GM04504 (cell line): ENCODE measurements around the gene PSMD2.
A peak's percentile ranks its signal among the peaks of the same experiment; 100 is the strongest.
"Not testable (repeated sequence)": the region's sequence is repeated elsewhere in the genome, so short reads cannot be mapped to it uniquely, and the experiment has no call there.

ENCODE experiments used
- DNase-seq: peaks from one replicate; pipeline ENCODE4 v3.0.0-alpha.2; 2012; ENCODE audit warnings: low read depth

Gene PSMD2

DNA sequence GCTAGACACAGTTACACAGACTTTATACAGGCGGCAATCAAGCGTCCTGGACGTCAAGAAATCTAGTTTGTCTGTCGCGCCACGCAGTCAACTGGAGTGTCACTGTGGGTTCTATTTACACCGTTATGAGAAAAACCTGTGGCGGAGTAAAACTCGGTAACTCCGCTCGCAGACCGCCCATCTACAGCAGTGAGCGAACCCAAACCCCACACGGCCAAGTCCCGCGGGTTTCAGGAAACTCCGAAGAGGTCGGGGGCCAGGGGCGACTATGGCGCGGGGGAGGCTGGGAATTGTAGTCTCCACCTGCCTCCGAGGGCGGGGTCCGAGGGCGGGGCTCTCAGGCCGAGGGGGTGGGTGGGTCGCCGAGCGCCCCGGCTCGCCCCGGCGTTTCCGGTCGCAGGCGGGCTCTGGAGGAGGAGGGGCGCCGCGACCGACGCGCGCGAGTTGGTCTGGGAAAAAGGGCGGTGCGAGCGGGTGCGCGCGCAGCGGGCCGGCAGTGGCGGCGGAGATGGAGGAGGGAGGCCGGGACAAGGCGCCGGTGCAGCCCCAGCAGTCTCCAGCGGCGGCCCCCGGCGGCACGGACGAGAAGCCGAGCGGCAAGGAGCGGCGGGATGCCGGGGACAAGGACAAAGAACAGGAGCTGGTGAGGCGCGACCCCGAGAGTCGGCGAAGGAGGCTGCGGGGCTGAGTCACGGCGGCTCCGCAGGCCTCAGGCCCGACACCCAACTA lies at the start of gene PSMD2:
Gene PSMD2, plus strand, starts transcription at position 483 of the 729 bp plus-strand sequence. Its CDS starts 26 bp downstream, at position 509.
- DNase-seq: peak; percentile 93

DNA sequence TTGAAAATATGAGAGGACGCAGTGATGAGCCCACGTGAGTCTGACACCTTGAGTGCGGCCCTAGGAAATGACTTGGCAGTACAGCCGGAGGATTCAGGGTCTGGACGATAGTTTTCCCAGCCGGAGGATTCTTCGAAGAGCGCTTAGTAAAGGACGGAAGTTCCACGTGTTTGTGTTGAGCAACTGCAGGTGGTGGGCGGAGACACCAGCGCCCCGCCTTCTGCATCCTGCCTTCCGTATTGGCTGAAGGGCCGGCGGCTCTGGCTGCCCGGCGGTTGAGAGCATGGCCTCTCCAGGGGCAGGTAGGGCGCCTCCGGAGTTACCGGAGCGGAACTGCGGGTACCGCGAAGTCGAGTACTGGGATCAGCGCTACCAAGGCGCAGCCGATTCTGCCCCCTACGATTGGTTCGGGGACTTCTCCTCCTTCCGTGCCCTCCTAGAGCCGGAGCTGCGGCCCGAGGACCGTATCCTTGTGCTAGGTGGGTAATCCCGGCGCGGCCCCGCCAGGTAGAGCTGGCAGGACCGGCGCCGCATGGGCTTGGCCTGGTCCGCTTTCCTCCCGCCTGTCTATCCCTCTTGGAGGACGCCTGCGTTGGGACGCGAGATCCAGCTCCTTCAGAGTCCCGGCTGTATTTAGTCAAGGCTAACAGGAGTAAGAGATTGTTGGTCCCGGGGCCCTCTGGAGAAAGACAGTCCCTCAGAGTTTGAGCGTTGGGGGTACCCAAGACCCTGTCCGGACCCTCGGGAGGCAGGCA lies 49.5 kb upstream of the PSMD2 start, which contains the start of gene EEF1AKMT4:
Gene EEF1AKMT4, plus strand, starts transcription at position 261 of the 755 bp plus-strand sequence. Its CDS starts 23 bp downstream, at position 284.
- DNase-seq: peak; percentile 93

DNA sequence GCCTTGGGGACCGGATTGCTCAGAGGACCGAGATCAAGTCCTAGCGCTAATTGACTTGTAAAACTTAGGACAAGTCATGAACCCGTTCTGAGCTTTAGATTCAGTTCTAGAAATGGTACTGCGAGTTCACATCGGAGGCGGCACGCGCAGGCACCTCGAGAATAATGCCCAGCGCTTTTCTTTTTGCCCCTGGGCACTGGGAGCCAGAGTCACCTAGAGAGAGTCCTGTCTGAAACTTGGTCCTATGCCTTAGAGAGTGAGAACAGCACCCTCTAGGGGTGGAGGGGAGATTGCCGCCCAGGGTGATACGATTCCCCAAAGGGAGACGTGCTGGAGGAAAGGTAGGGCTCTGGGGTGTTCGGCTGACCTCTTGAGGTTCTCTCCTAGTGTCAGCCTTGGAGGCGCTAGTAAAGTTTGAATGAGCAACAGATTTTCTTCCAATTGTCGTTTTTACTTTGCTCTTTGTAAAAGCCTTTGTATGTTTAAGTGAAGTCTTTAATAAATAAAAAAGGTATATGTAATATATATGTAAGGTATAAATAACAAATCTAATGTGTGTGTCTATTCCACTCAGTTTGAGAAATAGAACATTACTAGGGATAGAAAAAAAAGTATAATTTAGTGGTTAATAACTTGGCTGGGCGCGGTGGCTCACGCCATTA lies 48.7 kb upstream of the PSMD2 start:
- peak; percentile 75 for DNase-seq

DNA sequence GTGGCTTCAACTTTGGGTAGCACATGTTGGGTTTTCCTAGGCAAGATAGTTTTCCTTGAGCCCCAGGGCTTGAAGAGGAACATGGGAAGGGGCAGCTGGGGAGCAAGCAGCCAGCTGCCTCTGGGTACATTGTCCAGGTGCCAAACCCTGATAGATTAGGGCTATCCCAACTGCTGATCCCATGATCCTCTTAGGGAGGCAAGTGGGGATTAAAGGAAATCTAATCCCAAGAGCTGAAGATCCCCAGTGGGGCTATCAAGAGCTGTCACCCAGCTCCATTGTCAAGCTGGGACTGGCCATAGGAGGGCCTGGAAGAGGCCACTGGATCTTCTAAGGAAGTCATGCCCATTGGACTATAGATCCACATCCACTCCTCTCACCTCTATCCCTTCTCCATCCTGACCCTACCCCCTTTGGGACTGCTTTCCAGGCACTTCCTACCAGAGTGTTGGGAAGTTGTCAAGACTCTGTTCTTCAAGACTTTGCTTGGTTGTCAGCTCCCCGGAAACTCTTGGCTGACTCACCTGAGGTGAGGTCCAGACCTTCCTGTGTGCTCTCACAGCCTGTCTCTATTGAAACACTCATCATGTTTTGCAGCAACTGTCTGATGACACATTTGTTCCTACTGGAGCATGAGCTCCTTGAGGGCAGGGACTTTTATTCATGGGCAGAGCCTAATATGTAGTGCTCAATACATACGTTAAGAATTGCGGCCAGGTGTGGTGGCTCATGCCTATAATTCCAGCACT lies 43.6 kb upstream of the PSMD2 start:
- DNase-seq: no peak

DNA sequence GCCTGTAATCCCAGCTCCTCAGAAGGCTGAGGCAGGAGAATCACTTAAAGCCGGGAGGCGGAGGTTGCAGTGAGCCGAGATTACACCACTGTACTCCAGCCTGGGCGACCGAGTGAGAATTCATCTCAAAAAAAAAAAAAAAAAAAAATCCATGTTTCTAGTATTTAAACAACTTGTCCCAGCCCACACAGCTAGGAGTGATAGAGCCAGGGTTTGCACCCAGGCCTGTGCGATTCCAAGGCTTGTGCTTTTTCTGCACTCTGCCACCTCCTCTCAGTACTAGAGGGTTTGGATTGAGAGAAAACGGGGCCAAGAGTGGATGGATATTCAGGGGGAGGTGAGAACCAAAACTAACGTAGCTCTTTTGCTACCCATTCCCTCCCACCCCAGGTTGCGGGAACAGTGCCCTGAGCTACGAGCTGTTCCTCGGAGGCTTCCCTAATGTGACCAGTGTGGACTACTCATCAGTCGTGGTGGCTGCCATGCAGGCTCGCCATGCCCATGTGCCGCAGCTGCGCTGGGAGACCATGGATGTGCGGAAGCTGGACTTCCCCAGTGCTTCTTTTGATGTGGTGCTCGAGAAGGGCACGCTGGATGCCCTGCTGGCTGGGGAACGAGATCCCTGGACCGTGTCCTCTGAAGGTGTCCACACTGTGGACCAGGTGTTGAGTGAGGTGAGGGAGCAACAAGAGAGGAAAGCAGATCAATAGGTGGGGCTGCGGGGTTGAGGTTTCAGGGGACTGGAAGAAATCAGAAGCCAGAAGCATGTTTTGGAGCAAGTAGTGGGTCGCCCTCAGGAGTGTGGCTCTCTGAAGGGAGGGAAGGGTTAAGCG lies 41.7 kb upstream of the PSMD2 start:
- DNase-seq: no peak

DNA sequence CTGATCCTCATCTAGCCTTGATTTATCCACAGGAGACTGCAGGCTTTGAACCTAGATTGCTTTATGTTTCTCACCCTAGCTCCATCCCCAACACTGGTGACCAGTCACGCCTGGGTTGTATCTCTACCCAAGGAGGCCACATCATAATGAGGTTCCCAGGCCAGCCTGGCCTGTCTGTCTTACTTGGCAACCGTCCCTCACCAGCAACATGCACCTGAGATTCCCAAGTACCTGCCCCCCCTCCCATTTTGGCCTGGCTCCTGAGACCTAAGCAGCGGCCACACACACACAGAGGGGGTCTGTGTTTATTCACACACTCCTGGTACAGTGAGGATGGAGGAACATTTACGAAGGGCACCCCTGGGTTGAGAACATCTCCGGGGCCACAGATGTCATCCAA lies 40.1 kb upstream of the PSMD2 start:
- no peak for DNase-seq

DNA sequence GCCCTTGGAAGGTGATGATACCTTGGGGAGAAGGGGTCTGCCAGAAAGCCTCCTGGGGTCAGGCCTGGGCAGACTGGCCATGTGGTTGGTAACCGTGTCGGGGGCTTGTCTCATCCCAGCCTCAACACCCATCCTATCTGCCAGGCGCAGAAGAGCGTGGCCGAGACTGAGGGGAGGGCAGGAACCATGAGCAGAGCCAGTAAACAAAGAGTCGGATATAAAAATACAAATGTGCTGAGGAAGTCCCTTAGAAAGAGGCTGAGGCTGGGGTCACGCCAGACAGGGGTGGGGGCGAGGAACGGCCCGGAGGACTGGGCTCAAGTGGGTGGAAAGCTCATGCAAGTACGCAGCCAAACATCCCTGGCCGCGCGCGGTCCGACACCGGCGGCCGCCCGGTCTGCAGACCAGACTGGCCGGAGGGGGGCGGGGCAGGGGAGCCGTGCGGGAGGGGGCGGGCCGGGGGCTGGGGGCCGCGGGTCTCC lies 39.6 kb upstream of the PSMD2 start:
- no peak for DNase-seq

DNA sequence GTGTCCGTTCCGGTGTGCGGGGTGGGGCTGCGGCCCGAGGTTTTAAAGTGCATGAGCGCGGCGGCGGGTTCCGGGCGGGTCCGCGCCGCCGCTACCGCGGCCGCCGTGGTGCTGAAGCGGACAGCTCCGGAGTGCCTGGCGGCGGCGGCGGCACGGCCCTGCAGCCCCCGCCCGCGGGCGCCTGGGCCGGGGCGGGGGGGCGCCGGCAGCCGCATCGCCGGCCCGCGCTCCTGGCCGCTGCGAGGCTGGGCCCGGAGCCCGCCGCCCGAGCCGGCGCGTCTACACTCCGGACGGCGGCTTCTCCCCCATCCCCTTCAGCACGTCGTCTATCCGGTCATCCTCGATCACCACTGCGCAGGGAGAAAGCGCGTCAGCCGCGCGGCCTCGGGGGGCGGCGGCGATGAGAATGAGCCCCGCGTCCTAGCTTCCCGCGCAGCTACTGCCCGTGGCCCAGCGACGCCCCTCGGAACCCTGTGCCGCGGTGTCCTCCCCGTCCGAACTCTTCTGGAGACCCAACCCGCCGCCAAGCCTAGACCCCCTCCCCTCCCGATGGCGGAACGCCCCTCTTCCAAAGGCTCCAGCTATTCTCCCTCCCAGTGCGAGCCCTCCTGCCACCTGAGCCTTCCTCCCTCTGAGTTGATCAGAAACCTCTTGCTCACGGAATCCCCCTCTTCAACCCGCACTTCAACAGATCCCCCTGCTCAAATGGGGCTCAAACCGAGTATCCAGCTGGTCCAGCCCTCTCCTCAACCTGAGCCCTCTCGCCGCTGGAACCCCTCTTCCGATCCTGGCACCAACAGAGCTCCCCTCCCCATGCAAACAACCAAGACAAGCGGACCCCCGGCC lies 38.9 kb upstream of the PSMD2 start:
- no peak for DNase-seq

DNA sequence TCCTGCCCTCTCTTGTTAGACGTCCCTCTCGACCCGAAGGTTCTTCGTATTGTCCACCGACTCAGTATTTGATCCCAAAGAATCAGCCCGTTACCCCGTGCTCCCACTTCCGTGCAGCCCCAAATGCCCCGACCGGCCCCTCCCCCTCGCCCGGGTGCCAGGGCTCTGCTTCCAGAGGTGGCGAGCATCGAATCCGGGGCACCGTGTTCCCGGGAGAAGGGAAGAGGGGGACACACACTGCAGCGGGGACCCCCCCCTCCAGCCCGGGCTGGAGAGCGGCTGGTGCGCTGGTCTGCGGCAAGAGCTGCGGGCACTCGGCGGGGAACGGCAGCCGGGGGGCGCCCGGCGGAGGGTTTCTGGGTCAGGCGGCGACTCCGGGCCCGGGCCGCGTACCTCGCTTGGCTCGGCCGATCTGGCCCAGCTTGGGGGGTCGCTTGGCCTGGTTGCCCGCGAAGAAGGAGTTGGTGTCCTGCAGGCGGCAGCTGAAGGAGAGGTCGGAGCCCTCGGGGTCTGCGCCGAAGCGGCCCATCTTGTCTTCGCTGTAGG lies 38.2 kb upstream of the PSMD2 start:
- DNase-seq: no peak

DNA sequence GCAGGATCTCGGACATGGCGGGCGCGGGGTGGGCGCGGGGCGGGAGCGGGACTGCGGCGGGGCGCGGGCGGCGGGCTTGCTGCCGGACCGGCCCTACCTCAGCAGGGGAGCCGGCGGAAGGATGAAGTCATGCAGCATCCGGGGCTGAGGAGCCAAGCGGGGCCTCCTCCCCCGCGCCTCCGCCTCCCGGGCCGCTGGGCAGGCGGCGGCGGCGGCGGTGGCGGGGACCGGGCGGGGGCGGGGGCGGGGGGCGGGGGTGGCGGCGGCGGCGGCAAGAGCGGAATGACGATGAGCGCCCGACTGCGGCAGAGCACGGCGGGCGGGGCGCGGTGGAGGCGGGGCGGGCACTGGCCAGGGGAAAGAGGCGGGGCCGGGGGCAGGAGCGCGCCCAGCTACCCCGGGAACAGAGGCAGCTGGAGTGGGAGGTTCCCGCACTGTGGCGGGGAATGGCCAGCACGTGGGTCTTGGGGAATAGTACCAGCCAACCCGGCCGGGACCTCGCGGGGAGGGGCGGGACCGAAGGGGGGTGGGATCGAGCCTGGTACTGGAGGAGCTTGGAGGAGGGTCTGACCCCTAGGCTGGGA lies 37.7 kb upstream of the PSMD2 start, which contains the start of gene CAMK2N2:
Gene CAMK2N2, minus strand, starts transcription at position 284 of the 584 bp plus-strand sequence. Its CDS starts 268 bp downstream, at position 16.
- DNase-seq: no peak

DNA sequence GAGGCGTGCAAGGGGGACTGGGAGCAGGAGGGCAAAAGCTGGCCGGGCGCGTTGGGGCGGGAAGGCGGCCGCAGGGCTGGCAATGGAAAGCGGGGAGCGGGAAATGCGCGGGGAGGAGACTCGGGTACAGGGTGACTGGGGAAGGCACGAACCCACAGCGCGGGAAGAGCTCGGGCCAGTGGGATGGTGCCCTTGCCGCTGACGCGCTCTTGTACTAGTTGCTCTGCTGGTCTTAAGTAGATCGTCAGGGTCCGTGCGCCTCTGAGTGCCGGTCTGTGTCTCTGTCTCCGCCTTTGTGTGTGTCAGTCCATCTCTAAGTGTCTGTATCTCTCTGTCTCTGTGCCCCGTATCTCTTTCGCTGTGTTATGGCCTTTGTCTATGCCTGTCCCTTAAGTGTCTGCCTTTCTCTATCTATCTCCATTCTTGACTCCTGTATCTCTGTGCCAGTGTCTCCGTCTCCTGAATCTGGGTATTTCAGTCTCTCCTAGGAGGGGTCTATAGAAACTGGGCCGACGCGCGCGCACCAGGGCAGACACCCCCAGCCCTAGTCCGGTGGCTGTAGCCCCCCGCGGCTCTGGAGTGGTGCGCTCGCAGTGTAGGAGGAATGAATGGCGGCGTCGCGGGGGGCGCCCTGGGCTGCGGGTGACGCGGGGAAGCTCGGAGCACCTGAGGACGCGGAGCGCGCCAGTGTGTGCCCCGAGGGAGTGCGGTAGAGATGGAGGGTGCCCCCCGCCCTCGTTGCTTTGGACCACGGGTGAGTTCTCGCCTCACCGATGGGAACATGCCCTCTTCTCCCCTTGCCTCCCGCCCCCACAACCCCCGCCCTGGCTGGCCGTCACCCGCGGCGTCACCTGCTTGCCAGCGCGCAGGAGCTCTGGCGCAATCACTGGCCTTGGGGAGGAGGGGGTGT lies 36.9 kb upstream of the PSMD2 start:
- DNase-seq: no peak

DNA sequence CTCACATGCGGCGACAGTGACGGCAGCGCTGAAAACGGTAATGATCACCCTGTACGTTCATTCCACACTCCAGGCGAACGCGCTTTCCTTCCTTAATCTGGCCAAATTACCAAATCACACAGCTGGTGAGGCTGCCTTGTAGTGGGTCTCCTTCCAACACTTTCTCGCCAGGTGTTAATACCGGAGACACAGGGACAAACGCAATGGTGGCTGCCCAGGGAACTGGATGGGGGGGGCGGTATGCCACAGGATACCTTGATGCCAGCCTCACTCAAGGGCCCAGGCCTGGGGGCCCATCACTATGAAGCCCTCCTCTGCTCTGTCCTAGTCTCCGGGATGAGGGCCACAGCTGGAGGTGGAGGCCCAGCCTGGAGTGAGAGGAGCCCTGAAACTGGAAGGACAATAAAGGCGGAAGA lies 36.3 kb upstream of the PSMD2 start:
- DNase-seq: no peak

DNA sequence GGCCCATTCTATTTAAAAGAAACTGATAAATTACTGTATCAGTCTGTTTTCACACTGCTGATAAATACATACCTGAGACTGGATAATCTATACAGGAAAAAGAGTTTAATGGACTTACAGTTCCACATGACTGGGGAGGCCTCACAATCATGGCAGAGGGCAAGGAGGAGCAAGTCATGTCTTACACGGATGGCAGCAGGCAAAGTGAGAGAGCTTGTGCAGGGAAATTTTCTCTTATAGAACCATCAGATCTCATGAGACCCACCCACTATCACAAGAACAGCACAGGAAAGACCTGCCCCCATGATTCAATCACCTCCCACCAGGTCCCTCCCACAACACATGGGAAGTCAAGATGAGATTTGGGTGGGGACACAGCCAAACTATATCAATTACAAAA lies 31.8 kb upstream of the PSMD2 start:
- not testable (repeated sequence) for DNase-seq

DNA sequence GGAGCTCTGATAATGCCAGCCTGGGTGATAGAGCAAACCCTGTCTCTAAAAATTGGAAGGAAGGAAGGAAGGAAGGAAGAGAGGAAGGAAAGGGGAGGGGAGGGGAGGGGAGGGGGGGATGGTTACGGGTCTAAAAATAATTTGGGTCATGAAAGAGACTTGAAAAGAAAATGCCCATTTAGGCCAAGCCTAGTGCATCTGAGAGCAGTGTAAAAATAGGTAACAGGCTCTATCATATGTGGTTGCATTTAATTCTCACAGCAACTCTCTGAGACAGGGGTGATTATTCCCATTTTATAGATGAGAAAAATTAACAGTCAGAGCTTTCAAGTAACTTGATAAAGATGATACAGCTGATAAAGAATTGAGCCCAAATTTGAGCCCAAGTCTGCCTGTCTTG lies 26.8 kb upstream of the PSMD2 start:
- no peak for DNase-seq

DNA sequence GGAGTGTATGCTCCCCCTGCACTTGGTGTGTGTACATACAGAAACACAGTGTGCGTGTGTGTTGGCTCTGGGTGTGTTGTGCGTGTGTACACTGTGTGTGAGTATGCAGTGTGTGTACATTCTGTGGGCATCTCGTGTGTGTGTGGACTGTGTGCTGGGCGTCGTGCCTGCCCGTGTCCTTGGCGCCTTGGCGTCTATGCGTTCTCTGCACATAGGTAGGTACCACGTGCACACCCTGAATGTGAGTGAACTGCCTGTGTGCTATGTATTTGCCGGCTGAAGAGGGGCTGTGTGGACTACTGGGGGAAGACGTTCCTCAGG lies 23.7 kb upstream of the PSMD2 start:
- DNase-seq: no peak

DNA sequence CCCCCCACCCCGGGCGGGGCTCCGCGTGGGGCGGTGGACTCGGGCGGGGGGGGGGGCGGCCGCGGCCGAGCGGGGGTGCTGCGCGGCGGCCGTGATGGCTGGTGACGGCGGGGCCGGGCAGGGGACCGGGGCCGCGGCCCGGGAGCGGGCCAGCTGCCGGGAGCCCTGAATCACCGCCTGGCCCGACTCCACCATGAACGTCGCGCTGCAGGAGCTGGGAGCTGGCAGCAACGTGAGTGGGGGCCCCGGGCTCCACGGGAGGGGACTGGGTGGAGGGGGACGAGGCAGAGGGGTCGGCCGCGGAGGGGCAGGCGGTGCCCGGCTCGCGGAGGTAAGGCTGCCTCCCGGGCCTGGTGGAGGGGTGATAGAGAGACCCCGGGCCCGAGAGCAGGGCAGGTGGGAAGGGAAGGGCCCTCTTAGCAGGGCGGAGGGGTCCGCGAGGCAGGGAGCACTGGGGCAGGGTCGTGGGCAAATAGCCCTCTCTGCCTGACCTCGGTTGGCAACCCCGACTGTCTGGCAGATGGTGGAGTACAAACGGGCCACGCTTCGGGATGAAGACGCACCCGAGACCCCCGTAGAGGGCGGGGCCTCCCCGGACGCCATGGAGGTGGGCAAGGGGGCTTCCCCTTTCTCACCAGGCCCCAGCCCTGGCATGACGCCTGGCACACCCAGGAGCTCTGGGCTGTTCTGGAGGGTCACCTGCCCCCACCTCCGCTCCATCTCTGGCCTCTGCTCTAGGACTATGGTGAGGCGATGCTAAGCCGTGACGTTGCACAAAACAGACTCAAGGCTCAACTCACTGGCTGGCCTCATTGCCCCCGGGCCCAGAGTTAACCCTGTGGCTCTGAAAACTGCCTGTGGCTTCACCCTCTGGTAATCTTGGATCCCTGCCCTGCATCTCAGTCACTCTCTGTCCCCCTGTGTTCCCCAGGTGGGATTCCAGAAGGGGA lies 22.8 kb upstream of the PSMD2 start, which contains the start of gene ECE2:
Gene ECE2, plus strand, starts transcription at position 62 of the 950 bp plus-strand sequence. Its CDS starts 132 bp downstream, at position 194.
- DNase-seq: no peak

DNA sequence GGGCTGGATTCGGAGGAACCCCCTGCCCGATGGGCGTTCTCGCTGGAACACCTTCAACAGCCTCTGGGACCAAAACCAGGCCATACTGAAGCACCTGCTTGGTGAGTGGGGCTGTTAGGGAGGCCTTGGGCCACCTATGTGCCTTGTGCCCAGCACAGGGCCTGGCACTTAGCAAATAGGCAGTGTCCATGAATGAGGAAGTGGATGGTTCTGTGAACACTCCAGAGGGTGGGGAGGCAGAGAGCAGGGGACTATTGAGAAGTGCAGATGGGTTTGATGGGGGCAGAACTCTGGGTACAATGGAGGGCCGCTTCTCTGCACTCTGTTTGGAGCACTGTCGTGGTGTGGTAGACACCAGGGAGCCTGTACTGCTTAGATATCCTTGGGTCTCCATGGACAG lies 21.7 kb upstream of the PSMD2 start:
- DNase-seq: no peak
